NCI-H446 treated with DMSO at 0.1 percent for 48 hours (cell line): ENCODE measurements around the gene GBA2.

ENCODE experiments used
- DNase-seq: peaks from one replicate; lab custom pipeline; 2025; lab: John Stamatoyannopoulos, UW

The GBA2 gene

DNA sequence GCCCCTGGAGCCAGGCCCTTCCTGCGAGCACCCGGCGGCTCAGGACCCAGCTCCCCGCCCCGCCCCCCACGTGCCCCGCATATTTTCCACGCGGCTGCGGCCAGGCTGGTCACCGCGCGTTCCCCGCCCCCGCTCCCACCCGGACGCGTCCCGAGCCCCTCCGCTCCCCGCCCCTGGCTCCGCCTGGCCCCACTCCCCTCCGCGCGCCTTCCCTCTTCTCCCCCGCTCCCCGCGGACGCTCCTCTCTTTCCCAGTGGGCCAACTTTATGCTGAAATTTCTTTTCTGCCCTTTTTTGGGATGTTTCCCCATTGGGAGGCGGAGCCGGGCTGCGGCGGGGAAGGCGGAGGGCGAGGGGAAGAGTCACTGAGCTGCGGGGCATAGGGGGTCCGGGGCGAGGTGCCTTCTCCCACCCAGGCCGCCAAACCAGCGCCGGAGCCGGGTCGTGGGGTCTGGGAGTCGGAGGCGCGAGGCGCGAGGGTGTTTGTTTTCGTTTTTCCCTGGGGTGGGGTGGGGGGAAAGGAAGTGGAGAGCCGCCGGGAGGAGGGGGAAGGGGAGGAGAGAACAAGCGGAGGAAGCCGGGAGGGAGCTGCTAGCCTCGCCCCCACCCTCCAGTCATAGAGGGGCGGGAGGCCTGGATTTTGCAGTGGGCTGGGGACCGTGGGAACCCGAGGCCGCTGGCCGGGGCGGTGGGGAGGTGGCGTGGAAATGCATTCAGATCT is 58.3 kb downstream of the GBA2 start:
- DNase-seq: no peak

DNA sequence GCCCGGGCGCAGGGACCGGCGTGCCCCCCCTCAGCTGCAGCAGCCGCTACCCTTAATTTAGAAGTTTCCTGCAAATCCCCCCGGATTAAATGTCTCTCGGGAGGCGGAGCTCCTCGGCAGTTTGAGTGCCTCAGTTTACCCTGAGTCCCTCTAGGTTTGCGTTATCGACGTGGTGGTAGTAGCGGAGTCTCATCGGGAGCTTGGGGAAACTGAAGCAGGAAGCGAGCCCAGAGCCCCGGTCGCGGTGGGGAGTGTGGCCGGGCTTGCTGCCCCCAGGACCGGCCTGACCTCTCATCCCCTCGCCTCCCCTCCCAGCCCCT is 58.8 kb downstream of the GBA2 start:
- no peak for DNase-seq

DNA sequence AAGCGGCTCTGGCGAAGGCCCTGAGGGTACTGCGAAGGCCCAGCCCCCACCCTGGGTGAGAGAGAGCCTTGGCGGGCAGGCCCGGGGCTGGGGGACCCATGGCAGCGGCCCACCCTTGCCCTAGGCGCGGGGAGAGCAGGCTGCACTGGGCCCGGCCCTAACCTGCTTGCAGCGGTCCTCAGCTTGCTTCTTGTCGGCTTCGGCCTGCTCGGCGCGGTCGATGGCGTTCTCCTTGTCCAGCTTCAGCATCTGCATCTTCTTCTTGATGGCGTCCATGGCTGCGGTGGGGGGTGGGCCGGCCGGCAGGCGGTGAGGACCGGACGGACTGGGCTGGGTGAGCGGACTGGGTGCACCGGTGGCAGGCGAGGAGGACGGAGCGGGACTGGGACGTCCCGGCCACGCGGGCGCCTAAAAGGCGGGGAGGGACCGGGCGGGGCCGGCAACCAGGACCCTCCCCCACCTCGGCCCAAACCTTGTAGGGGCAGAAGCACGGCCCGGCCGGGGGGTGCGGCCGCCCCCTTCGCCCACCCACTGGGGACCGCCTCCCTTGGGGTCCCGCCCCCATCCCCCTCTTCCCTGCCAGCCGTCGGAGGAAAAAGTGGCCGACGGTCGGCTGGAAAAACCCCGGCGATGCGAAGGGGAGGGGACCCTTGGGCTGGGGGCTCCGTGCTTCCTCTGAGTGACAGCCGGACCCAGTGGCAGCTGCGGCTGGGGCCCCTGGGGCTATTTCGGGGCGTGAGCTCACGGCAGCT is 59.3 kb downstream of the GBA2 start, which contains the start of gene TPM2:
Gene TPM2 (minus strand): TSS at position 384 of the 752 bp plus-strand sequence. CDS start 108 bp downstream, at position 276.
- no peak for DNase-seq

DNA sequence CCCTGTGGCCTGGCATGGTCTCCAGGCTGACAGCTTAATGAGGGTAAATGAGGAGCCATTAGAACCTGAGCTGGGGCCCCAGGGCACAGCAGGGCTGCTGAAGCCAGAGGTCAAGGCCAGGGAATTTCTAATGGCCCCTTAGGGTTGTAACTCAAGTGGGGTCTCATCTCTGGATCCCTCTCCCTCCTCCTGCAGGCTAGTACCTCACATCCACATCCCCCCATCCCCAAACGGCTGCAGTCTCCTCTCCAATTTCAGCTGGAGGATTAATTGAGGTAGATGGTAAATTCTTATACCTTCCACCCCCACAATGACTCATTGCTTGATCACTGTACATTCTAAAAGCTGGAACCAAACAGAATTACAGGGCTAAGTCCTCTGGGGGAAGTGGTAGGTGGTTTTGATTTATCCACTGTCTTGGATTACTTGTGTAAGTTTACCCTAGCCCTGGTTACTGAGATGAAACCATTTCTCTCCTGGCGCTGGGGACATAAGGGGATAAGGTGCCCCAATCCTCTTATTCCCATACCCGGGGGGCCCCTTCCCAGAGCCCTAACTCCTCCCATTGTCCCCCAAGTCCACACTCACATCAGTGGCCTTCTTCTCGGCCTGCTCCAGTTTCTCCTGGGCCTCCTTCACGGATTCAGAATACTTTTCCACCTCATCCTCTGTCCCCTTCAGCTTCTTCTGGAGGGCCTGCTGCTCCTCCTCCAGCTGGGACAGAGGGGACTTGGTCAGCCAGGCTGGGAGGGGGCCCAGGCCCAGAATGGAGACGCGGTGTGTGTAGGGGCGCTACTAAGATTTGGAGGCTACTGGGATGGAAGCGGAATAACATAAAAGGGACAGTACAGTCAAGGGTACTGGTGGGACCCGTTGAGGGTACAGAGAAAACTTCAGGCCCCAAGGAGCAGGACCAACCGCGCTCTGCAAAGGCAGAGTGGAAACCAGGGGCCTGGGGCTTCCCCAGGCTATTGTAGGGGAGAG is 60.2 kb downstream of the GBA2 start:
- no peak for DNase-seq

DNA sequence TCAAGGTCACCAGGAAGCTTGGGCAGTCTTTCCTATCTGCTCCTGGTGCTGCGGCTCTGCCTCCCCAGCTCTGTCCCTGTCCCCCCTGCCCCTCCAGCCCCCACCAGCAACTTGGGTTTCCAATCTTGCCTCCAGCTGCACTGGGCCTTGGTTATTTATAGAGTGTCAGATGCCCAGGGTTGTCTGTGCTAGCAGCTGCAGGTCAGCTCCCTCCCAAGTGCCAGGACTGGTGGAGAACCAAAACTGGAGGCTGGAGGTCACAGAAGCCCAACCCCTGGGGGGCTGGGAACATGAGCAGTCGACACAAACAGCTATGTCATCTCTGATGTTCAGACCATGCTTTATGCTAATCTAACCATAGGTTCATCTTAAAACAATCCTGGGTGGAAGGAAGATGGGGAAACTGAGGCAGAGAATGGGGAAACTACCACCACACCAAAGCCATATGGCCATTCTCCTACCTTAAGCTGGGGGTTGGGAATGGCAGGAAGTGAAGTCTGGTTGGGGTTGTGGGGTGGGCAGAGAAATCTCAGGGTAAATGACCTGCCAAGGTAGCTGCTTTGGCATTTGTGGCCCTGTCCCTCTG is 61.0 kb downstream of the GBA2 start:
- no peak for DNase-seq

DNA sequence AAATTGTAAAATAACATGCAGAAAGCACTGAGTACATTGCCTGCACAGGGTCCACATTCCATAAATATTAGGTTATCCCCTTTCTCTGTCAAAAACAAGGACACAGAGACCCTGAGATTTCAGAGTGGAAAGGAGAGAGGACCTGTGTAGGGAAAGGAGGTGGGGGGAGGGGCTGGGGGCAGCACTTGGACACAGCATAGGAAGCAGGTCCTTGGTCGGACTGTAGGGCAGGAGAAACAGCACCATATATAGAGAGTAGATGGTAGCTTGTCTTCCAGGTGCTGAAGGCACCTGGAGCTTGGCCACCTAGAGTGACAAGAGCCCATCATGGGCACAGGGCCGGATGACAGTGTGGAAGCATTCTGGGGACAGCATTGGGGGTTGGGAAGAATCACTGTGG is 61.7 kb downstream of the GBA2 start:
- no peak for DNase-seq
